Measurements from ENCODE around the gene ATP5MG. TPM values are rescaled to one million over a fixed set of nuclear protein-coding genes. Genes with fewer than 3 reads are reported as not detected.
"Not testable (repeated sequence)": the region's sequence is repeated elsewhere in the genome, so short reads cannot be mapped to it uniquely, and the experiment has no call there.

The ATP5MG gene
- total and polyA plus RNA-seq, 2 of the 4 experiments (the other 2 are of a cell fraction), result 144 to 219 TPM

DNA sequence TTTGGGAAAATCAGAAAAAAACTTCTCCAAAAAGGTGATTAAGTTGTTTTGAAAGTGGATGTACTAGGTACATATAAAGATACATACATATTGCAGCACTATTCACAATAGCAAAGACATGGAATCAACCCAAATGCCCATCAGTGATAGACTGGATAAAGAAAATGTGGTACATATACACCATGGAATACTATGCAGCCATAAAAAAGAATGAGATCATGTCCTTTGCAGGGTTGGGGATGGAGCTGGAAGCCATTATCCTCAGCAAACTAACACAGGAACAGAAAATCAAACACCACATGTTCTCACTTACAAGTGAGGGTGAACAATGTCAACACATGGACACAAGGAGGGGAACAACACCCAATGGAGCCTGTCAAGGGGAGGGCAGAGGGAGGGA, 15.5 kb downstream of the ATP5MG start:
- H3K9me1 ChIP-seq (ENCODE audit: insufficient read depth, low read length); H3K4me2 ChIP-seq (ENCODE audit: low read depth, low read length); H3K14ac ChIP-seq (replicated peaks; ENCODE audit: low read depth, low read length); BruUV-seq (replicated peaks); CTCF ChIA-PET; H3K56ac ChIP-seq (ENCODE audit: extremely low read depth, insufficient read depth, low read length); H3K4ac ChIP-seq (ENCODE audit: low read depth, low read length); H4K91ac ChIP-seq (ENCODE audit: insufficient read depth, low read depth, low read length); POLR2A ChIA-PET (ENCODE audit: unreplicated experiment); H3K9me3 ChIP-seq (ENCODE audit: control insufficient read depth, insufficient read depth, low read length); H4K5ac ChIP-seq (ENCODE audit: low read depth, low read length); H2AK9ac ChIP-seq (replicated peaks; ENCODE audit: low read depth, low read length, poor library complexity); H2AK5ac ChIP-seq (ENCODE audit: low read depth, low read length); H2BK5ac ChIP-seq (ENCODE audit: low read depth, low read length, poor library complexity, severe bottlenecking); H2BK15ac ChIP-seq (ENCODE audit: low read depth, low read length); in situ Hi-C loops (cut with MboI; ENCODE audit: low sequenced_read_pairs); H3K27me3 ChIP-seq (ENCODE audit: control insufficient read depth, insufficient read depth, low read length); H3K18ac ChIP-seq (ENCODE audit: low read depth, low read length); H4K20me1 ChIP-seq (ENCODE audit: insufficient read depth, low read length); ATAC-seq (ENCODE audit: low read depth); H3K23ac ChIP-seq (ENCODE audit: low read depth, low read length); H3K9ac ChIP-seq (ENCODE audit: low read depth, low read length); H4K8ac ChIP-seq (ENCODE audit: low read depth in 2 of 2, low read length in 2 of 2); H3K79me1 ChIP-seq (ENCODE audit: low read depth in 1 of 2, low read length in 2 of 2); dilution Hi-C loops (cut with HindIII; ENCODE audit: low sequenced_read_pairs, unreplicated experiment); H3K27ac ChIP-seq (ENCODE audit: insufficient read depth, low read length); H2AFZ ChIP-seq (replicated peaks; ENCODE audit: low read length, poor library complexity); H3K4me1 ChIP-seq (ENCODE audit: control insufficient read depth, insufficient read depth, low read length); DNase-seq; H2BK20ac ChIP-seq (ENCODE audit: low read depth, low read length); H3K4me3 ChIP-seq (ENCODE audit: insufficient read depth, low read depth, low read length); intact Hi-C loops (cut with micrococcal nuclease); H3K36me3 ChIP-seq (ENCODE audit: control insufficient read depth, insufficient read depth, low read length); H2BK120ac ChIP-seq (ENCODE audit: low read depth, low read length): not testable (repeated sequence)
